Esophagus squamous epithelium (tissue), 5 donors: ENCODE results near the gene TEX2. TPM values are rescaled to one million over a fixed set of nuclear protein-coding genes. Genes with fewer than 3 reads are reported as not detected.

Experiments used
- DNase-seq: peaks from one replicate; lab custom pipeline; 2025; lab: John Stamatoyannopoulos, UW
- H3K27ac ChIP-seq, 4 donors: fragments of 200-600 bp; sonication (generic); one replicate each; pipeline ENCODE4 v1.5.1; 2016 to 2019; ENCODE audit warnings: mild to moderate bottlenecking in 1 of 4
- H3K27me3 ChIP-seq, 4 donors: fragments of 200-600 bp; sonication (generic); 1 replicate in 3 of 4; 2 replicates in 1 of 4; pipeline versions ENCODE4 v1.5.1 to v1.6.0; 2017 to 2021; ENCODE audit warnings: antibody characterized with exemption in 1 of 4
- H3K36me3 ChIP-seq, 3 donors: fragments of 200-600 bp; sonication (generic); one replicate each; pipeline ENCODE4 v1.5.1; 2016 to 2019
- H3K4me1 ChIP-seq, 3 donors: fragments of 200-600 bp; sonication (generic); one replicate each; pipeline ENCODE4 v1.5.1; 2017 to 2019
- H3K4me3 ChIP-seq, 4 donors: fragments of 200-600 bp; sonication (generic); 1 replicate in 3 of 4; 2 replicates in 1 of 4; pipeline ENCODE4 v1.5.1; 2016 to 2019; ENCODE audit warnings: mild to moderate bottlenecking in 2 of 4, moderate library complexity in 1 of 4
- H3K9me3 ChIP-seq, 3 donors: fragments of 200-600 bp; sonication (generic); one replicate each; pipeline ENCODE4 v1.5.1; 2016 to 2019
- CTCF ChIP-seq, 6 experiments: fragments of 450-650 bp in 4 of 6; fragments of 200-600 bp in 2 of 6; sonication (generic) in 2 of 6; IDR thresholded peaks; one replicate each; pipeline ENCODE4 v1.5.1; 2016 to 2019; ENCODE audit warnings: antibody characterized with exemption in 6 of 6, mild to moderate bottlenecking in 4 of 6, moderate library complexity in 4 of 6
- POLR2A ChIP-seq, 4 donors: fragments of 450-650 bp; IDR thresholded peaks; one replicate each; pipeline ENCODE4 v1.6.1; 2017; ENCODE audit warnings: antibody characterized with exemption in 4 of 4, mild to moderate bottlenecking in 4 of 4, moderate library complexity in 3 of 4
- WGBS, 2 donors: methylation state at CpG; one replicate each; pipeline ENCODE4 v1.1.5; 2018; 5-methylcytosine and 5-hydroxymethylcytosine counted together
- intact Hi-C: fragments of 100-400 bp; cut with DNase I; formaldehyde crosslinking; loops from one replicate; pipeline ENCODE4 v1.15.0; 2022
- total RNA-seq, 4 donors: library from RNA; depleted of rRNA; stranded (reverse); fragments of >200 nt; gene quantifications; one replicate each; pipeline ENCODE4 v1.1.0, GENCODE V29; 2016
- donor health status: DM: yes; HTN: yes; CAD: no.

TEX2 gene
- total RNA-seq, 4 donors from 2014 or later = 25.5 to 33.0 (median 29.7) TPM

- no peak for DNase-seq
- WGBS, 2 donors = 59 to 85% methylated on average over 6 of the region's 6 CpGs
- no peaks in the 10 kb centered on the region for H3K9me3 ChIP-seq
- no peak for TF ChIP-seq CTCF (IDR thresholded peaks at IDR 0.05)
- TF ChIP-seq POLR2A (IDR thresholded peaks at IDR 0.05) = no peak
- intact Hi-C loops = no loop called here
- H3K4me3 ChIP-seq = no peak overlapping the region
- H3K36me3 ChIP-seq = no peaks in the 10 kb centered on the region
- peaks cover 5 to 25% (median 24%) of the 10 kb centered on the region in 3 donors for H3K4me1 ChIP-seq
- peak overlapping the region in 3 of 4 donors; percentile 76 to 85 (median 79) for H3K27ac ChIP-seq
- no peaks in the 10 kb centered on the region for H3K27me3 ChIP-seq
Measured at GRCh38 chr17:64231567-64232141, 31.4 kb downstream of the TEX2 start.

- DNase-seq = no peak
- no peaks in the 10 kb centered on the region for H3K9me3 ChIP-seq
- peak overlapping the region; percentile 40 to 85 (median 78) for H3K27ac ChIP-seq
- H3K36me3 ChIP-seq = no peaks in the 10 kb centered on the region
- no peak overlapping the region for H3K4me3 ChIP-seq
- TF ChIP-seq CTCF (IDR thresholded peaks at IDR 0.05) (no peak), POLR2A (IDR thresholded peaks at IDR 0.05) (no peak)
- peaks cover 5 to 25% (median 24%) of the 10 kb centered on the region in 3 donors for H3K4me1 ChIP-seq
- 63 to 75% methylated on average over 1 of the region's 1 CpG for WGBS, 2 donors
- H3K27me3 ChIP-seq = no peaks in the 10 kb centered on the region
- intact Hi-C loops = no loop called here
Measured at GRCh38 chr17:64230791-64231408, 32.2 kb downstream of the TEX2 start.

GRCh38 chr17:64229815-64230728 is 33.0 kb downstream of the TEX2 start:
- no peak for TF ChIP-seq CTCF (IDR thresholded peaks at IDR 0.05)
- TF ChIP-seq POLR2A (IDR thresholded peaks at IDR 0.05) = no peak
- Histone ChIP-seq H3K36me3 (no peaks in the 10 kb centered on the region), H3K9me3 (no peaks in the 10 kb centered on the region), H3K27ac (peak overlapping the region; percentile 40 to 85 (median 78)), H3K27me3 (no peaks in the 10 kb centered on the region), H3K4me3 (no peak overlapping the region), H3K4me1 (peaks cover 5 to 25% (median 24%) of the 10 kb centered on the region in 3 donors)
- WGBS, 2 donors = 55 to 63% methylated on average over 8 of the region's 8 CpGs
- DNase-seq = no peak
- intact Hi-C loops = no loop called here

- no peaks in the 10 kb centered on the region for H3K9me3 ChIP-seq
- DNase-seq = no peak
- intact Hi-C loops = no loop called here
- no peaks in the 10 kb centered on the region for H3K27me3 ChIP-seq
- H3K36me3 ChIP-seq = no peaks in the 10 kb centered on the region
- H3K4me1 ChIP-seq = peaks cover 5 to 36% (median 11%) of the 10 kb centered on the region in 3 donors
- no peak for TF ChIP-seq CTCF (IDR thresholded peaks at IDR 0.05)
- TF ChIP-seq POLR2A (IDR thresholded peaks at IDR 0.05) = no peak
- no peak overlapping the region for H3K27ac ChIP-seq
- no peak overlapping the region for H3K4me3 ChIP-seq
- WGBS, 2 donors = 91 to 93% methylated on average over 1 of the region's 1 CpG
Measured at GRCh38 chr17:64226132-64226531, 36.9 kb downstream of the TEX2 start.
